ENCODE data around the gene RCC1.
"Not testable (repeated sequence)": the region's sequence is repeated elsewhere in the genome, so short reads cannot be mapped to it uniquely, and the experiment has no call there.

RCC1 gene

DNA sequence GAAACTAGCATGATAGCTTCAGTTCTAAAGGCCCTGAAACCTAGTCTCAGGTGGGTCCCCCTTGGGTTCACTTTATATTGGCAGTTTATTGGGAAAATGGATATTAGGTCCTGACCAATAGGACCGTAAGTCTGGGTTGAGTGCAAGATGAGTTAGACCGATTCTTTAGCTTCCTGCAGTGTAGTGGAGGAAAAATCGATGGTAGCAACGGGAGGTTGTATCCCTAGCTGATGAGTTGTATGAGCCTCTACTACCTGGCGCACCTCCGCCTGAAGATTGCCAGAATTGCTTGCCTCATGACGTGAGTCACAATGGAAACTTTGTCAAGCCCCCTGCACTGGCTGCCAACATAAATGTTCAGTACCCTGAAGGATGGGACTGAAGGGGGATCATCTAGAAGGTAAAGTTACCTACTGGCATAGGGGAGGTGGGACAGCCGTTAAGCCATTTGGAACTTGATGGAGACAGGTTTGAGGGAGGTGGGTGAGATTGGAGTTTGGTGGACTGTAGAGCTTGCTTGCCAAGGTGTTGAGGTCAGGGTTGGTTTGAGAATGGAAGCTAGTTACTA, 3.9 kb downstream of the RCC1 start:
- TF ChIP-seq, protein P1, sequence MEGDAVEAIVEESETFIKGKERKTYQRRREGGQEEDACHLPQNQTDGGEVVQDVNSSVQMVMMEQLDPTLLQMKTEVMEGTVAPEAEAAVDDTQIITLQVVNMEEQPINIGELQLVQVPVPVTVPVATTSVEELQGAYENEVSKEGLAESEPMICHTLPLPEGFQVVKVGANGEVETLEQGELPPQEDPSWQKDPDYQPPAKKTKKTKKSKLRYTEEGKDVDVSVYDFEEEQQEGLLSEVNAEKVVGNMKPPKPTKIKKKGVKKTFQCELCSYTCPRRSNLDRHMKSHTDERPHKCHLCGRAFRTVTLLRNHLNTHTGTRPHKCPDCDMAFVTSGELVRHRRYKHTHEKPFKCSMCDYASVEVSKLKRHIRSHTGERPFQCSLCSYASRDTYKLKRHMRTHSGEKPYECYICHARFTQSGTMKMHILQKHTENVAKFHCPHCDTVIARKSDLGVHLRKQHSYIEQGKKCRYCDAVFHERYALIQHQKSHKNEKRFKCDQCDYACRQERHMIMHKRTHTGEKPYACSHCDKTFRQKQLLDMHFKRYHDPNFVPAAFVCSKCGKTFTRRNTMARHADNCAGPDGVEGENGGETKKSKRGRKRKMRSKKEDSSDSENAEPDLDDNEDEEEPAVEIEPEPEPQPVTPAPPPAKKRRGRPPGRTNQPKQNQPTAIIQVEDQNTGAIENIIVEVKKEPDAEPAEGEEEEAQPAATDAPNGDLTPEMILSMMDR (IDR thresholded peaks at IDR 0.05; ENCODE audit: extremely low read depth, insufficient read depth, missing control alignments), result no peak
- in situ Hi-C loops (cut with MboI; ENCODE audit: low pct_unique_long_range_greater_than_20kb, low sequenced_read_pairs, unreplicated experiment), result loop anchor here (10.0 kb wide), 1 partner anchor 95 kb away; no protein-coding TSS in a partner anchor
- DNase-seq (ENCODE audit: low spot score), result no peak

- in situ Hi-C loops (cut with MboI; ENCODE audit: low pct_unique_long_range_greater_than_20kb, low sequenced_read_pairs, unreplicated experiment), result loop anchor here (10.0 kb wide), 1 partner anchor 94 kb away; no protein-coding TSS in a partner anchor
- TF ChIP-seq, protein P1 (IDR thresholded peaks at IDR 0.05; ENCODE audit: extremely low read depth, insufficient read depth, missing control alignments), result no peak
- no peak for DNase-seq (ENCODE audit: low spot score)
Observed at GRCh38 chr1:28510273-28510969, 4.6 kb downstream of the RCC1 start.

GRCh38 chr1:28510970-28511440, 5.2 kb downstream of the RCC1 start:
- in situ Hi-C loops (cut with MboI; ENCODE audit: low pct_unique_long_range_greater_than_20kb, low sequenced_read_pairs, unreplicated experiment), result loop anchor here (10.0 kb wide), 1 partner anchor 94 kb away; no protein-coding TSS in a partner anchor
- DNase-seq (ENCODE audit: low spot score), result no peak

DNA sequence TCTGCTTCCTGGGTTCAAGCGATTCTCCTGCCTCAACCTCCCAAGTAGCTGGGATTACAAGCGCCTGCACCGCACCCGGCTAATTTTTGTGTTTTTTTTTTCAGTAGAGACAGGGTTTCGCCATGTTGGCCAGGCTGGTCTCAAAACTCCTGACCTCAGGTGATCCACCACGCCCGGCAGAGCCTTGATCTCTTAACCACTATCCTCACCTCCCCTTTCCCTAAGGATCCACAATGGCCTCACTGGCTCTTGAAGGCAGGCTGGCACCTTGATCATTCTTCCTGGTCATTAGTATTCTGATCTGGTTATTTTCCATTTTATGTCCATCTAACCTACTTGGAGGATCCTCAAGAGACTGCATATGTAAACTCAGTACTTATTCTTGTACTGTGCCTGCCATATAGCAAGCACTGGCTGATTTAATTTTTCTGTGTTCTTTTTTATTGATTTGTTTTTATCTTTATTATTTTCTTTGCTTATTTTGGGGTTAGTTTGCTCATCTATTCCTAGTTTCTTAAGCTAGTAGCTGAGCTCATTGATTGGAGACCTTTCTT, 6.3 kb downstream of the RCC1 start:
- no peak for DNase-seq (ENCODE audit: low spot score)
- TF ChIP-seq, protein P1 (IDR thresholded peaks at IDR 0.05; ENCODE audit: extremely low read depth, insufficient read depth, missing control alignments), result no peak
- in situ Hi-C loops (cut with MboI; ENCODE audit: low pct_unique_long_range_greater_than_20kb, low sequenced_read_pairs, unreplicated experiment), result loop anchor here (10.0 kb wide), 1 partner anchor 93 kb away; no protein-coding TSS in a partner anchor

More at GRCh38 chr1:28510970-28511440, 5.2 kb downstream of the RCC1 start:
- TF ChIP-seq, protein P1 (IDR thresholded peaks at IDR 0.05; ENCODE audit: extremely low read depth, insufficient read depth, missing control alignments), result no peak

DNA sequence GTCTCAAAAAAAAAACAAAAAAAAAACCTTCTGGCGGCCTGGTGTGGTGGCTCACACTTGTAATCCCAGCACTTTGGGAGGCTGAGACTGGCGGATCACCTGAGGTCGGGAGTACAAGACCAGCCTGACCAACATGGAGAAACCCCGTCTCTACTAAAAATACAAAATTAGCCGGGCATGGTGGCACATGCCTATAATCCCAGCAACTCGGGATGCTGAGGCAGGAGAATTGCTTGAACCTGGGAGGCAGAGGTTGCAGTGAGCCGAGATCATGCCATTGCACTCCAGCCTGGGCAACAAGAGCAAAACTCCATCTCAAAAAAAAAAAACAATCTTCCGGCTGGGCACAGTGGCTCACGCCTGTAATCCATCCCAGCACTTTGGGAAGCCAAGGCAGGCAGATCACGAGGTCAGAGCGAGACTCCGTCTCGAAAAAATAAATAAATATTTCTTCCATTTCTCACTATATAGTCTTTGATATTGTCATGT, 8.6 kb downstream of the RCC1 start:
- DNase-seq (ENCODE audit: low spot score), result not testable (repeated sequence)
- in situ Hi-C loops (cut with MboI; ENCODE audit: low pct_unique_long_range_greater_than_20kb, low sequenced_read_pairs, unreplicated experiment), result loop anchor here (10.0 kb wide), 1 partner anchor 90 kb away; no protein-coding TSS in a partner anchor

DNA sequence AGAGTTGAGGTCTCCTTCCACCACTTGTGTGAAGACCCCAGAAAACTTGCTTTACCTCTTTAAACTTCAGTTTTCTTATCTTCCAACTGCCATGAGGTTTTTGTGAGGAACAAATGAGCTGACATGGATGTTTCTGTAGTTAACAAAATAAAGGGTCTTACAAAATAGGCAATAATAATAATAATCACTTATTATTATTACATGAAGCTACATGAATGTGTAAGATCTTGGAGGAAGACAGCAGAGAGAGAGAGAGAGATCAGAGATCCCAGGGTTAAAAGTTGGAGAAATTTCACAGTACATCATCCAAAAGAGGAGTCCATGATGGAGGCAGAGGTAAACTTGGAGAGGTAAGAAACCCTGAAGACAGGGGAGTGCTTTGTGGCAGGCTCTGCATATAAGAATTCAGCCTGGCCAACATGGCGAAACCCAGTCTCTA, 10.7 kb downstream of the RCC1 start:
- TF ChIP-seq, protein P1 (IDR thresholded peaks at IDR 0.05; ENCODE audit: extremely low read depth, insufficient read depth, missing control alignments), result no peak
- in situ Hi-C loops (cut with MboI; ENCODE audit: low pct_unique_long_range_greater_than_20kb, low sequenced_read_pairs, unreplicated experiment), result loop anchor here (10.0 kb wide), 1 partner anchor 88 kb away; no protein-coding TSS in a partner anchor

More for the DNA sequence above, 10.7 kb downstream of the RCC1 start:
- no peak for DNase-seq (ENCODE audit: low spot score)
